Activated CD8-positive, alpha-beta memory T cell treated with anti-CD3 and anti-CD28 coated beads for 48 hours (primary cell): ENCODE measurements around the gene CDX1.

Source experiments
- DNase-seq, 3 experiments: peaks; one replicate each; pipeline ENCODE4 v3.0.0-alpha.2; 2020; ENCODE audit warnings: low read depth in 2 of 3, low spot score in 2 of 3

The CDX1 gene

DNA sequence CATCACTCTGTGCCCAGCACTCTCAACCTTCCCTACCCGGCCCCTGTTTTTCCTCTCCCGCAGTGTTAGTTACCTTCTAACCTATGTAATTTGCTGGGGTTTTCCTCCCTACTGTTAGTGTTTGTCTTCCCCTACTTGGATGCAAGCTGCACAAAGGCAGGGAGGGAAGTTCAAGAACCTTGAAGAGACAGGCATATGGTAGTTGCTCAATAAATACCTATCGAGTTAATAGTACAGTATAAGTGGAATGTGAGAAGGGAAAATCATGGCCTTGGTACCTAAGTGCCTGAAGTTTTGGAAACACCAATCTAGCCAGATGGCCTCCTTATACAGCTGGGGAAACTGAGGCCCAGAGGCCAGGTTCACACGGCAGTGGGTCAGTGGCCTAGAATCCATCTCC lies 35.1 kb upstream of the CDX1 start:
- no peak for DNase-seq

GRCh38 chr5:150131978-150132694 lies 34.4 kb upstream of the CDX1 start:
- no peak for DNase-seq

DNA sequence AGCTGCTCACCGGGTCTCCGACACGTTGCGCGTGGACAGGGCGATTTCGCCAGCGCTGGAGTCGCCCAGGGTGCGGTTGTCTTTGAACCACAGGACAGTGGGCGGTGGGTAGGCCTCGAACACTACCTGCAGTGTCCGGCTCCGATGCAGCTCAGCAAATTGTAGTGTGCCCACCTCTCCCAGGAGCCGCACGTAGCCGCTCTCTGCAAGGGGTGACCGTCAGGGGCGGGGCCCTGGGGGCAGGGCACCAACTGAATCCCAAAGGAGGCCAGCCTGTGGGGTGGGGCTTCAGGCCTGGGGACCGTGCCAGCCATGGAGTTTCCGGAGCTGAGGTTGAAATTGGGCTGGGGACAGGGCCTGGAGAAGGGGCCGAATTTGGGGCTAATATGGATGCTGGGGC lies 33.8 kb upstream of the CDX1 start:
- DNase-seq = no peak

GRCh38 chr5:150133581-150134197 lies 32.9 kb upstream of the CDX1 start:
- no peak for DNase-seq

GRCh38 chr5:150134198-150134588 lies 32.4 kb upstream of the CDX1 start:
- DNase-seq = no peak

DNA sequence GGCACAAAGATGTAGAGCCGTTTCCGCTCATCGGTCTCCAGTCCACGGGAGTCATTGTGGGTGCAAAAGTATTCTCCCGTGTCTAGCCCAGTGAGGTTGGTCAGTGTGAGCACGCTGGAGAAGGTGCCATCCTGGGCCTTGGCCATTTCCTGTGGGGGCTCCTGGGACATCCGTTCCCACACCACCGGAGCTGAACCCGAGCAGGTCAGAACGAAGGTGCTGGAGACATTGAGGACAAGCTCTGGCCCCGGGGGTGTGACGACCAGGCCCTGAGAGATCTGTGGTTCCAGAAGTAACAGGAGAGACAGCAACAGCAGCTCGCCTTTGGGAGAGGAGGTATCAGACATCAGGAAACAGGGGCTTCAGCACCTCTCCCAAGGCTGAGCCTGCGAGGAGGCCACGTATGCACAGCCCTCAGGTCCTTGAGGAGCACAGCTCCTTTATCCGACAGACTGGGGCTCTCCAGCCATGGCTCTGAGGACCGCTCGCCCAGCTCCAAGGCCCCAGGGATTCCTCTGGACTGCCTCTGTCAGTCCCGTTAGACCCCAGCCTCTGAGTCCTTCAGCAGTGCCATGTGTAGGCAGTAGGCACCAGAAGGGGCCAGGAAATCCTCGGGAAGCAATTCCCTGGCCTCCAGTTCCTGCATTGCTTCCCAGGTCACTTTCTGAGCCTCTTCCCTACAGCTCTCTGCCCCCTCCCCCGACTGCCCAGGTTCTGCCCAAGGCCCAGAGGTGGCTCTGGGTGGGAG lies 30.8 kb upstream of the CDX1 start:
- DNase-seq = no peak

DNA sequence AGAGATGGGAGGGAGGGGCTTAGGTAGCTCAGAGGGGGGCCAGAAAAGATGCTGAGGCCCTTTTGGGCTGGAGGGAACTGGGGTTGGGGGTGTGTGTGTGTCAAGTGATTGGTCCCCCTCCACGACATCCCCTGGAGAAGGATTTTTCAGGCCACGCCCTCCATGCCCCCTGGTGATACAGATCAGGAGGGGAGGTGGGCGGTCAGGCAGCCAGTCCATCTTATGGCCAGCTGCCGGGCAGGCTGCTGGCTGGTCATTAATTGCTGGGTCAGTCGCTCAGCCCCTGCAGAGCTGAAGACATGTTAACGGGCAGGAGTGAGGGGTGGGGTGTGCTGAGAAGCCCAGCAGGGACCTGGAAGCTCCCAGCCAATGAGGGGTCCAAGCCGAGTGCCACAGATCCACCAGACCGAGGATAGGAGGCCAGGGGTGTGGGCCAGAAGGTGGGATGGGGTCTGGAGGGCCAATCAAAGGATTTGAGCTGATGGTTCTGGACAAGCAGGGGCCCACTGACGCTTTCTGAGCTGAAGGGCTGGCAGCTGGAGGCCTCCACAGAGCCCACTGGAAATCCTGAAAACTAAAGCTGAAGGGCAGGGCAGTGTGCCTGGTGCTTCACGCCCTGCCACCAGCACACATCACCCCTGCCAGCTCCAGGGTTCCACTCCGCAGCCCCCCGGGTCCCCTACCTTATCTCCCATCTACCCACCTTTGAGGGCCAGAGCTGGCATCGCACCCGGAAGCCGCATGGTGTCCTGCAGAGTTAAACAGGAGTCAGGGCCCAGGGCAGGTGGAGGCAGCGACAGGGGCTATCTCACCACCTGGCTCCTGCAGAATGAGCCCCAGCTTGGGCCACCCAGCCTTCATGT lies 30.0 kb upstream of the CDX1 start:
- no peak for DNase-seq

DNA sequence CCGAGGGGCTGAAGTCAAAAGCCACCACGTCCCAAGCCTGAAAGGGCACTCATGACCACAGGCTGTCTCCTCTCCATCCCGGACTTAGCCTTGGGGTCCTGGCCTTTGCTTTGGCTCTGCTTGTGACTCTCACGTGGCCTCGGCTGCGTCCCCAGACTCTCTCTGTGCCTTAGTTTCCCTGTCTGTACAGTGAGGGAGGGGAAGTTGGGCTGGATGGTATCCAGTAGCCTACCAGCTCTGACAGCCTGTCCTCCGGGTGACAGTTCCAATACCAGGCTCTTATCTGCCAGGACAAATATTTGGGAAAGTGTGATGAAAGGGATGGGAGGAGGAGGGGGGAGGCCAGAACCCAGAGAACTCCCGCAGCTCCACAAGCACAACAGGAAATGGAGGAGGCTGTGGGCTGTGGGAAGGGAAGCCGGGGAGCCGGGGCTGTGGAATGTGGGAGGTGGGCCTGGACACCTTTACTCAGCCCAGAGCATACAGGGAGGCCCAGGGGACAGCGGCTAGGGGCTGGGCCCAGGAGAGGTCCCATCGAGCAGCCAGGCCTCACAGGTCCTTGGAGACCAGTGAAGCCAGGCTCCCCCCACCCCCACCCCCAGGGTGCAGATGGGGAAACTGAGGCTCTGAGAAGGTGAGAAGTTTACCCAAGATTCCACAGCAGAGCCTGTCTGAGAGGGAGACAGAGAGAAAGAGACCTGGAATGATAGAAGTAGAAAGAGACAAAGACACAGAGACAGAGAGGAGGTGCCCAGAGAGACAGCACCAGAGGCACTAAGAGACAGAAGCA lies 29.2 kb upstream of the CDX1 start:
- DNase-seq = no peak

DNA sequence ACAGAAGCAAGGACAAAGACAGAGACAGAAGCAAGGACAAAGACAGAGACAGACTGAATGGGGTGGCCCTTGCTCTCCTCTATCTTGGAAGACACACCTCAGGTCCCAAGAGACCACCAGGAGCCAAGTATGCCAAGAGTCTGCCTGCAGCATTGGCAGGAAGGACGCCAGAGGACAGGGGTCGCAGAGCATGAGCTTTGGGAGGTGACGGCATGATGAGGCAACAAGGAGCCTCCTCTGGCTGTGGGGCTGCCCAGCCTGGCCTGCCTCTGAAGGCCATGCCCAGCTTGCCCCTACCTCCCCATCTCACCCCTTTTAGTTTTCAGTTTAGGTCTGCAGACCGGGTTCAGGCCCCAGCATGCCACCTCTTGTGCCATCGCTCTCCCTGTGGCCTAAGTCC lies 28.6 kb upstream of the CDX1 start:
- DNase-seq = no peak

DNA sequence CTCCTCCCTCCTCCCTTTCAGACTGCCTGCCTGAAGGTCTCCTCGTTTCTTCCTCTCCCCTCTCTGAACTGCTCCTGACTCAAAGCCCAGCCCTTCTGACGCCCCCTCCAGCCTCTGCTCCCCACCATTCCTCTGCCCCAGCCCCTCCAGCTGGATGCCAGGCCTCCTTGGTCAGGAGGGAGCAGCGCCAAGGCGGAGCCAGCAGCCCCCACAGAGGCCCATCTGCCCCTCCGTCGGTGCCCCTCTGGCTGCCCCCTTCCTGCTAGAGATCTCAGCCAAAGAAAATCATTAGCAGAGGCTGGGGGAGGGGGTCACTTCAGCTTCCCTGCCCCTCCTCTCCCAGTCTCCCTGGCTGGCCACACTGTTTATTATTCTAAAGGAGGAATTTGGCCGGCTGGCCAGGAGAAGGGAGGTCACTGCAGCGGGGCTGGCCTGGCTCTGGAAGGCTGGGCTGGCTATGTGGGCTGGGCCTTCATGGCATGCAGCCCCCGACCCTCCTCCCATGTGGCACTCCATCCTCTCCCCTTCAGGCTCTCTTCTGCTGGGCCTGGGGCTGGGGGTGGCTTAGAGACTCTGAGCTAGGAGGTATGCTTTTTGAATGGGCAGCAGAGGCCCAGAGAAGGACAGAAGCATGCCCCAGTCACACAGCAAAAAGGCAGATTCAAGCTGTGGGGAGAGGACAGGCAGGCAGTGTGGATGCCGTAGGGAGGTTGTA lies 27.9 kb upstream of the CDX1 start:
- DNase-seq = no peak

DNA sequence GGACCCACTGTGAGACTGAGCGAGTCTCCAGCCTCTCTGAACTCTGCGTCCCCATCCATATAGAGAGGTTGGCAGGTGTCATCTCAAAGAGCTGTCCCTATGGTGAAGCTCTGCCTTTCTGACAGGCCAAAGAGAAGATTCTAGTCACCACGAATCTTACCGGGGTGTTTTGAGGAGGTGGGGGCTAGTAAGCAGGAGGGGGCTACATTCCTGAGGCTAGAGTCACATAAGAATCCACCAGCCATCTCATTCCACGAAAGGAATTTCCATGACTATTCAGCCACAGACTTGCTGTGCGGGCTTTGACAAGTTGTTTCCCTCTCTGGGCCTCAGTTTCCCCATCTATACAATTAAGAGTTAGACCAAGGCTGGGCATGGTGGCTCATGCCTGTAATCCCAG lies 27.2 kb upstream of the CDX1 start:
- no peak for DNase-seq

DNA sequence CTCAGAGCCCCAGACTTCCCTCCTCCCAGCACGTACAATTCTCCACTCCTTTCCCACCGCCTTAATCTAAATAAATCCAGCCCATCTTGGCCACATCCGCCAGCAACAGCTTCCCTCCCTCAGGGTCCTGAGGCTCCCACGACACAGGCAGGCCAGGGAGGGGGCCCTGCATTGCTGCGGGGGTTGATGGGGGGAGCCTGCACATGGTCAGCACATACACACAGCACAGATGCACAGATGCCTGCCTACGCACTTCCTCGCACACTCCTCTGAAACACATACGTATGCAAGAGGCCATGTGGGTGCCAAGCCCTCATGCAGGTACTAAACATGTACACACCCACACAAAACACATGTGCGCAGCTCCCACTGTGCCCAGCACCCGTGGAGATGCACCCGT lies 25.7 kb upstream of the CDX1 start:
- DNase-seq = no peak

GRCh38 chr5:150141544-150142184 lies 24.9 kb upstream of the CDX1 start:
- DNase-seq = no peak

DNA sequence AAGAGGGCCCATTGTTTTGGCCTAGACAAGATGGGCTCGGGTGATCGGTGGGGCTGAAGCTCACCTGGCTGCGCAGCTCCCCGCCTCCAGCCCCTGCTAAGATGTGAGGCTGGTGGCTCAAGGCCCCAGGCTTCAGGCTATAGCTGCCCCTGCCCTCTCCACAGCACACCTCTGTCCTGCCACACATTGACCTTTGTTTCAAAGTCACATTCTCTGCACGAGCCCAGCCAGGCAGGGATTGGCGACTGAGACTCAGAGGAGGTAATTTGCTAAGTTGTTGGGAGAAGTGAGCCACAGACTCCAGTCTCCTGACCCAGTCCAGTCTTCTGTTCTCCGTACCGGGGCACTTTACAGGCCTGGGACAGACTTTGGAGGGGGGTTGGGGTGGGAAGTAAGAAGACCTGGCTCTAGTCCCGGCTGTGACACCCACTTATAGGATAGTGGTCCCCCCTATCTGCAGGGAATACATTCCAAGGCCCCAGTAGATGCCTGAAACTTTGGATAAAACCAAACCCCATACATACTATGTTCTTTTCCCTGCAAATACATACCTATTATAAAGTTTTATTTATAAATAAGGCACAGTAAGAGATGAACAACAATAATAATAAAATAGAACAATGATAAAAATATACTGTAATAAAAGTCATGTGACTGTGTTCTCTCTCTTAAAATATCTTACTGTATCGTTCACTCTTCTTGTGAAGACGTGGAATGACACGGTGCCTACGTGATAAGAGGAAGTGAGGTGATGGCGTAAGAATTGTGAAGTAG lies 24.2 kb upstream of the CDX1 start:
- DNase-seq = no peak

- DNase-seq = no peak
These were observed 23.6 kb upstream of the CDX1 start for GRCh38 chr5:150142959-150143349.

DNA sequence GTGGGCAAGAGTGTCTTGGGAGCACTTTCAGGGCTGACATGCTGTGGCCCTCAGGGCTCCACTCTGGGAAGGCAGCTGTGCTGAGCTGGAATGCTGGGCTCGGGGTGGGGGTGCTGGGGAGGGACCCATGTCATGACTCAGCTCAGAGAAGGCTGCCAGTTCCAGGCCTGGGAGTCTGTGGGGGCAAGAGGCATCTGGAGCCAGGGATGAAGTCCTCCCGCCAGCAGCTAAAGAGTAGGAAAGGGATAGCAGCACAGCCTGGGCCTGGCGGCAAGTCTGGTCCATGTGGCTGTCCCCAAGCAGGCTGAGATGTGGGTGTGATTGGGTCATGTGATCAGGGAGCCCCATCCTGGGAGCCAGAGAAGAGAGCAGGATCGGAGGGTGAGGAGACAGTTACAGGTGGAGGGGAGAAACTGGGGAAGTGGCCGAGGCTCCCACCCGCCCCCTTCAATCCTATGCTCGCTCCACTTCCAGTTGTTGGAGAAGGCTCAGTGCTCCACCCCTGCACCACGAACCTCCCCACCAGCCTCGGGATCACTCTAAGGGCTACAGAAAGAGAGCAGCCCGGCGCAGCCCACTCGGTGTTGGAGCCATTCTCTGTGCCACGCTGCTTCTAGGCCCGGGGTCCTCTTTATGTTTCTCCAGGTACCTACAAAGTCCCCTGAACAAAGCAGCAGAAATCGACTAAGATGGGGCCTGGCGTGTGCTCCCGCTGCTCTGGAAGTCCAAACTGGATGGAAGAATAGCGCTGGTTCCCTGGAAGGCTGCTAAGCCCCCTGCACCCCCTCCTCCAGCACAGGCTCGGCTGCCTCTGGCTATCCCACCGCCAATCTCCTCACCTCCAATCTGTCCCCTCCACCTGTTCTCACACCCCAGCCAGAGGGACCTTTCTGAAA lies 23.0 kb upstream of the CDX1 start:
- DNase-seq = no peak

GRCh38 chr5:150144246-150144801 lies 22.3 kb upstream of the CDX1 start:
- no peak for DNase-seq

DNA sequence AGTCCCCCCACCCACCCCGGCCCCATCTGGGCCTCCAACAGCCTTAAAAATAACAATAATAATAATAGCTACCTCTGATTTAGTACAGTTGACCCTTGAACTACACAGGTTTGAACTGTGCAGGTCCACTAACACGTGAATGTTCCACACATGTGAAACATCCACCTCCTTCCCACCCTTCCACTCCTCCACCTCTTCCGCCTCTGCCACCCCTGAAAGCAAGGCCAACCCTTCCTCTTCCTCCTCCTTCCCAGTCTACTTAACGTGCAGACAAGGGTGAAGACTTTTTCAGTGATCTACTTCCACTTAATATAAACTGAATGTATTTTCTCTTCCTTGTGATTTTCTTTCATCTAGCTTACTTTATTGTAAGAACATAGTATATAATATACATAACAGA lies 21.7 kb upstream of the CDX1 start:
- no peak for DNase-seq
